ENCODE measurements around the gene SLC5A9. TPM values are rescaled to one million over a fixed set of nuclear protein-coding genes. Genes with fewer than 3 reads are reported as not detected.
"Not testable (repeated sequence)": the region's sequence is repeated elsewhere in the genome, so short reads cannot be mapped to it uniquely, and the experiment has no call there.

SLC5A9 gene
- polyA plus RNA-seq, 1 experiment, result not detected

DNA sequence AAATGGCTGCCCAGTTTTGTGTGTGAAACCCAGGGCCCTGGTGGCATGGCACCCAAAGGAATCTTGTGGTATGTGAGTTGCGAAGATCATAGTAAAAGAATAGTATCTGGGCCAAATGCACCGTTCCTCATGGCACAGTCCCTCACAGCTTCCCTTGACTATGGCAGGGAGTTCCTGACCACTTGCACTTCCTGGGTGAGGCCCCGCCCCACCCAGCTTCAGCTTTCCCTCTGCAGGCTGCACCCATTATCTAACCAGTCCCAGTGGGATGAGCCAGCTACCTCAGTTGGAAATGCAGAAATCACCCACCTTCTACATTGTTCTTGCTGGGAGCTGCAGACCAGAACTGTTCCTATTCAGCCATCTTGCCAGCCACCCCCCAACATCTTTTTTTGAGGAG is 63.0 kb downstream of the SLC5A9 start:
- TF ChIP-seq, protein P1, sequence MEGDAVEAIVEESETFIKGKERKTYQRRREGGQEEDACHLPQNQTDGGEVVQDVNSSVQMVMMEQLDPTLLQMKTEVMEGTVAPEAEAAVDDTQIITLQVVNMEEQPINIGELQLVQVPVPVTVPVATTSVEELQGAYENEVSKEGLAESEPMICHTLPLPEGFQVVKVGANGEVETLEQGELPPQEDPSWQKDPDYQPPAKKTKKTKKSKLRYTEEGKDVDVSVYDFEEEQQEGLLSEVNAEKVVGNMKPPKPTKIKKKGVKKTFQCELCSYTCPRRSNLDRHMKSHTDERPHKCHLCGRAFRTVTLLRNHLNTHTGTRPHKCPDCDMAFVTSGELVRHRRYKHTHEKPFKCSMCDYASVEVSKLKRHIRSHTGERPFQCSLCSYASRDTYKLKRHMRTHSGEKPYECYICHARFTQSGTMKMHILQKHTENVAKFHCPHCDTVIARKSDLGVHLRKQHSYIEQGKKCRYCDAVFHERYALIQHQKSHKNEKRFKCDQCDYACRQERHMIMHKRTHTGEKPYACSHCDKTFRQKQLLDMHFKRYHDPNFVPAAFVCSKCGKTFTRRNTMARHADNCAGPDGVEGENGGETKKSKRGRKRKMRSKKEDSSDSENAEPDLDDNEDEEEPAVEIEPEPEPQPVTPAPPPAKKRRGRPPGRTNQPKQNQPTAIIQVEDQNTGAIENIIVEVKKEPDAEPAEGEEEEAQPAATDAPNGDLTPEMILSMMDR (IDR thresholded peaks at IDR 0.05; ENCODE audit: insufficient read depth, low read depth, low read length), result no peak
- no peak overlapping the region for H3K4me3 ChIP-seq (ENCODE audit: low read depth, low read length)
- DNase-seq (ENCODE audit: low read depth), result no peak
- no peaks in the 10 kb centered on the region for H3K36me3 ChIP-seq (ENCODE audit: control insufficient read depth, insufficient read depth, low read length)
- CTCF ChIA-PET, result no interaction called here
- POLR2A ChIA-PET, result no interaction called here
- H3K27me3 ChIP-seq (ENCODE audit: control insufficient read depth, insufficient read depth, low read length), result no peaks in the 10 kb centered on the region

DNA sequence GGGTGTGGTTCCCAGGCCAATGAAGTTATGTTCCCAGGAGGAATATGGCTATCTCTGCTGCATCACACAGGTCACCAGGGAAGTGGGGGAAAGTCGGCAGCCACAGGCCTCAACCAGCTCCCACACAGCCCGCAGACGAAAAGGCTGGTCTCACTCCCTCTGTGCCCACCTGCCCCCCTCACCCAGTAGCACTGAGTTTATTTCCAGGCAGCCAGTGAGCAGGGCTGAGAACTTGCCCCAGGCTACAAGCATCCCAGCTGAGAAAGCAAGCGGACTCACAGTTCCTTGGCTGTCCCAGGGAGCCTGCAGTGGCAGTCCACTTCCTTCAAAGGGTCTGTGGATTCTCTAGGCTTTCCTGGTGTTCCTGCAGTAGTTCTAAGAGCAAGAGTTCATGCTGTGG is 68.9 kb downstream of the SLC5A9 start:
- no peak overlapping the region for H3K4me3 ChIP-seq (ENCODE audit: low read depth, low read length)
- DNase-seq (ENCODE audit: low read depth), result no peak
- H3K36me3 ChIP-seq (ENCODE audit: control insufficient read depth, insufficient read depth, low read length), result no peaks in the 10 kb centered on the region
- H3K27me3 ChIP-seq (ENCODE audit: control insufficient read depth, insufficient read depth, low read length), result no peaks in the 10 kb centered on the region
- TF ChIP-seq, protein P1 (IDR thresholded peaks at IDR 0.05; ENCODE audit: insufficient read depth, low read depth, low read length), result no peak
- POLR2A ChIA-PET, result no interaction called here
- CTCF ChIA-PET, result no interaction called here

DNA sequence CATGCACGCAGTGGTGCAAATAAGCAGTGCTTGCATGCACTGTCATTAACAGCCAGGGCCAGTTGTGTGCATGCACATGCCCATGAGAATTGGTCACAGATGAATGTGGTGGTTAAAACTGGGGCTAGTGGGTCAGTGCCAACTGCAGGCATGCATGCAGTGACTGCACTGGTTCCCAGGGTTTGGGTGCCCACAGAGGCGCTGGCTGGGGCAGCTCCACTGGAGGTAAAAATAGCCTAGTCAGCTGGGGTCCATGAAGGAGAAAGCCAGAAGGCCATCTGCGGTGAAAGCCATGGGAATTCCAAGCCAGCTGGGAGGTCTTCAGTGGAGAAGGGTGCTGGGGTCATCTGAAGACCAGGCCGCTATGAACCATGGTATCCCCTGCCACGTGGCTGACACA is 70.2 kb downstream of the SLC5A9 start:
- Histone ChIP-seq H3K27me3 (ENCODE audit: control insufficient read depth, insufficient read depth, low read length) (no peaks in the 10 kb centered on the region), H3K36me3 (ENCODE audit: control insufficient read depth, insufficient read depth, low read length) (no peaks in the 10 kb centered on the region), H3K4me3 (ENCODE audit: low read depth, low read length) (no peak overlapping the region)
- TF ChIP-seq, protein P1 (IDR thresholded peaks at IDR 0.05; ENCODE audit: insufficient read depth, low read depth, low read length), result no peak
- no peak for DNase-seq (ENCODE audit: low read depth)
- ChIA-PET POLR2A (no interaction called here), CTCF (no interaction called here)

DNA sequence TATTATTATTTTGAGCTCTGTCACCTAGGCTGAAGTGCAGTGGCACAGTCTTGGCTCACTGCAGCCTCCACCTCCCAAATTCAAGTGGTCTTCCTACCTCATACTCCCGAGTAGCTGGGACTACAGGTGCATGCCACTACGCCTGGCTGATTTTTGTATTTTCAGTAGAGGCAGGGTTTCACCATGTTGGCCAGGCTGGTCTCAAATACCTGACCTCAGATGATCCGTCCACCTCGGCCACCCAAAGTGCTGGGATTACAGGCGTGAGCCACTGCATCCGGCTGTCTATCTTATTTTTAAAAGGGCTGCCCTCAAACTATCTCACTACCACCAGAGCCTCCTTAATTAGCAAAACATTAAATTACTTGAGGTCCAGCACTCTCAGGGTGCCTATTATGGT is 71.6 kb downstream of the SLC5A9 start:
- H3K27me3 ChIP-seq (ENCODE audit: control insufficient read depth, insufficient read depth, low read length); H3K4me3 ChIP-seq (ENCODE audit: low read depth, low read length); POLR2A ChIA-PET; CTCF ChIA-PET; H3K36me3 ChIP-seq (ENCODE audit: control insufficient read depth, insufficient read depth, low read length); DNase-seq (ENCODE audit: low read depth): not testable (repeated sequence)

DNA sequence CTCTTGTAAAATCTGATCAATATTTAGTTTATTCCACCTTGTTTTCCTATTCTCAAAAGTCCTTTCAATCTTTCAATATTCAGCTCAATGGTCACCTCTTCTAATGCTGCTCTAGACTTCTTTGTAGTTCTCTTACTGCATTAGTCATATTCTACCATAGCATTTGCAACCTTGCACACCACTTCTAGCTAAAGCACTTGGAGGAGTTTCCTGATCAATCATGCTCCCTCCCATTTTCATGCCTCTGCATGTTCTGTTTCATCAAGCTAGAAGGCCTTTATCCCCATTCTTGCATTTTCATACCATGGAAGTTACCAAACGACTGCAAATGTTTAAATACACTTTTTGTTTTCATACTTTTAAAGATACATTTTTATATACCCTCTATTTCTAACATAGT is 72.1 kb downstream of the SLC5A9 start:
- no peak for DNase-seq (ENCODE audit: low read depth)
- no peaks in the 10 kb centered on the region for H3K27me3 ChIP-seq (ENCODE audit: control insufficient read depth, insufficient read depth, low read length)
- no peak overlapping the region for H3K4me3 ChIP-seq (ENCODE audit: low read depth, low read length)
- TF ChIP-seq, protein P1 (IDR thresholded peaks at IDR 0.05; ENCODE audit: insufficient read depth, low read depth, low read length), result no peak
- ChIA-PET CTCF (no interaction called here), POLR2A (no interaction called here)
- no peaks in the 10 kb centered on the region for H3K36me3 ChIP-seq (ENCODE audit: control insufficient read depth, insufficient read depth, low read length)

Other genes with a start within 250 kb of the SLC5A9 start
- not detected in 2 replicates for gene TRABD2B, start 225.3 kb upstream of the SLC5A9 start, polyA plus RNA-seq (2011; rRNA removed)
- gene SPATA6, start 249.5 kb downstream of the SLC5A9 start, polyA plus RNA-seq (2011; rRNA removed), result 1.6 and 2.6 TPM in 2 replicates